Inferior parietal cortex (tissue), 1 donor: ENCODE measurements around the gene DSE.

Source experiments
- DNase-seq: peaks from one replicate; pipeline ENCODE4 v3.0.0-alpha.2; 2016; ENCODE audit errors: extremely low spot score

Gene DSE

DNA sequence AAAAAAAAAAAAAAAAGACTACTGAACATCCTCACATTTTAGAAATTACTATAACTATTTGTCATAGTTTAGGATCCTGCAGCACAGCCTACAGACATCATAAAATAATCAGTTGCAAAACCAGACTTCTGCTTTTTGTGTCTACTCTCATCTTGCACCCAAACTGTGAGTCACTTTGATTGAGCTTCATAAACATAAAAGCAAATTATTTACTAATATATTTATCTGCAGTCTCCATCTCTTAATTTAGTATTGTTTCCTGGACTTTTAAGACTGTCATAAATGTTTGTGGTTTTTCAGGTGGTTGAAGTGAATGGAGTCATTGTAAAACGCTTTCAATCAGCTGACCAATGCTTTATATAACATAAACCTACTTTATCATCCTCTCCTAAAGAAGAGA, 75.7 kb downstream of the DSE start:
- no peak for DNase-seq

DNA sequence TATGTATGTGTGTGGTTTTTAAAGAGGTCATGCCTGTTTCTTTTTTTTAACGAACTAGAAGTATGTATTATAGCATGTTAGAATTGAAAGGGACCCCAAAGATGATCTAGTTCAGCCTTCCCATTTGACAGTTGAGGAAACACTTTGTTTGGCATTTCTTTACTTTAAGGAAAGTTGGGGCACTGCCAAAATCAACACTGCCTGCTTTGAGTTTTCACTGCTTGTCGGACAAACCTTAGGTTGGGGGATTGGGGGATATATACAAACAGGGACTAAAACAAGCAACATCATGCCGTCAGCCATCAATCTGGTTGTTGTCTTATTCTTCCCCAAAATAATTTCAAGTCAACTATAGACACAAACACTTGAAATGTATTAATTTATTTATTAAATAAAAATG, 76.3 kb downstream of the DSE start:
- no peak for DNase-seq

- DNase-seq, result no peak
Measured at GRCh38 chr6:116447496-116448011, 76.8 kb downstream of the DSE start.

DNA sequence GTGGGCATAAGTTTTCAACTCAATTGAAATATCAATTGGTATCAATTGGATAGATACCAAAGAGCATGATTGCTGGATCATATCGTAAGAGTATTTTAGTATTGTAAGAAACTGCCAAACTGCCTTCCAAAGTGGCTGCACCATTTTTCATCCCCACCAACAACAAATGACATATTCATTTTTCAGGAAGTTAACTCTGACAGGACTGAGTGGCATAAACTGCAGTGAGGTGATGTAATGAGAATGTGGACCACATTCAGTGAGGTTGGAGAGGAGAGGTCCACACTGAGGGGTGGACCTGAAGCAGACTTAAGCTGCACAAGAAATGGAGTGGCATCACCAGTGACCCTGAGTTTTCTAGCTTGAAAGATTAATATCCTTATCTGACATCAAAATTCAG, 78.8 kb downstream of the DSE start:
- no peak for DNase-seq

DNA sequence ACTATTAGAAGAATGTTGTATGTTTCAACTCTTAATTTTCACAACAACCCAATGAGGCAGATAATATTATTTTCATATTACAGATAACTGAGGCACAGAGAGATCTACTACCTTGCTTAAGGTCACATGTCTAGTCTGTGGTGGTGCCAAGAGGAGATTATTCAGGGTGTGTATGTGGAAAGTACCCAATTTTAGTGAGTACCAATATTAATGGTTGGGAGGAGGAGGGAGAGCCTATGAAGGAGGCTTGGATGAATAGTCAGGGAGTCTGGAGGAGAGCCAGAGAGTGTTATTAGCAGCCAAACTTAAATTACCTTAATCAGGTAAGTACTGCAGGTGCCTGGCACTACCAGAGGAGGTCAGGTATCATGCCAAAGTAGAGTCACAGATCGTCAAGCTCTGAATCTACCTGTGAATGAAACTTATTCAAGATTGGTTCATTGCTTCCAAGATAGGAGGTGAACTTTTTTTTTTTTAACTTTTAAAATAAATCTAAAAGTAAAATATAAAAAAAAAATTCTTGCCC, 79.5 kb downstream of the DSE start:
- DNase-seq, result no peak

DNA sequence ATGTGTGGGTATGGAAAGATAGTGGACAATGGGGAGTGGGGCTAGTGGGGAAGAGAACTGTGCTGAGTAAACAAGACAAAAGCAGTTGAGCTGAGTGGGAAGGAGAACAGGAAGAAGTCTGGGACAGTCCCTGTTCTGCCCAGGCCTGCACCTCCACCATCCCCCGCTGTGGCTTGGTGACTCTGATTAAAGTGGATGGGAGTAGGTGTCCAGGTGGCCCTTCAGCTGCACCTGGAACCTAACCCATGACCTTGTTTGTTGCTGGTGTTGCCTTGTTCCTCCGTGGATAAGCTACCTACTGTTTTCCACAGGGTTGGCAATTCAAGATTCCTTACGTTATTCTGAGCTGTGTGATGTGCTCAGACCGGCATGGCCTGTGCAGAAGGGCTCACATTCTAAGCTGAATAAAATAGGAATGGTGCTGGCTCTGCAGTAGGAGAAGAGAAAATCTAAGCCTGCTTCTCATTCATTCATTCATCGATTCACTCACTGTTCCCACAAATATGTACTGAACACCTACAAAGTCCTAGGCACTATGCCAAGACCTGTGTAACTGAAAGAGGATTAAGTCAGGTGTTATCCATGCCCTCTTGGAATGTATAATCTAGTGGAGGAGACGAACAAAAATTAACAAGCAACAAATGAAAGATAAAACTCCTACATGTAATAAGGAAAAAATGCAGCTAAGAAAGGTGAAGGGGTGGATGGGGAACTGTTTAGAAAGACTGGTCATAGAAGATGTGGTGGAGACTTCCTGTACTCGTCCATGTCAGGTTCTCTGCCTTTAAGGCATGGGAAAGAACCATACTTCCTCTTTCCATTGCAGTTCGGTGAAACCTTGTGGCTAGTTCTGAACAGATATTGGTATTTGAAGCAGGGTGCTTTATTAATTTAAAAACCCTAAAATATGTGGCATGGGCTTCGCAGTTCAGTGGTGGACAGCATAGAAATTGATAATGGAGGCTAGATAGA, 80.3 kb downstream of the DSE start:
- no peak for DNase-seq

GRCh38 chr6:116451916-116452315, 81.2 kb downstream of the DSE start:
- DNase-seq, result no peak

DNA sequence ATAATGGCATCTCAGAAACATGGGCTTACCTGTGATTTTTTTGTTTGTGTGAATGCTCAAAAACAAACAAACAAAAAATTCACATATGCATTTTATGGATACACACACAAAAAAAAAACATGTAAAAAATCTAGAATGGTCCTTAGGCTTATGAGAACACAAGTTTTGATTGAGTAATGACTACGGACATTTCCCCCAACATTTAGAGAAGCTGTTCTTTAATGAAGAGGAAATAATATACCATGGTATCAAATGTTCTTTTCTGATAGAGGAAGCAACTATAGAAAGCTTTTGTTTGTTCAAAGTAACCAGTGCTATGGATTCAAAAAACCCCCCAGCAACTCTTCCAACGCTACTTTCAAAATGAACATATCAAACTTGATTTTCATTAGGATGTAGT, 81.8 kb downstream of the DSE start:
- DNase-seq, result no peak

- DNase-seq, result no peak
Measured at GRCh38 chr6:116456106-116456505, 85.4 kb downstream of the DSE start.

- no peak for DNase-seq
Measured at GRCh38 chr6:116456927-116457326, 86.2 kb downstream of the DSE start.

DNA sequence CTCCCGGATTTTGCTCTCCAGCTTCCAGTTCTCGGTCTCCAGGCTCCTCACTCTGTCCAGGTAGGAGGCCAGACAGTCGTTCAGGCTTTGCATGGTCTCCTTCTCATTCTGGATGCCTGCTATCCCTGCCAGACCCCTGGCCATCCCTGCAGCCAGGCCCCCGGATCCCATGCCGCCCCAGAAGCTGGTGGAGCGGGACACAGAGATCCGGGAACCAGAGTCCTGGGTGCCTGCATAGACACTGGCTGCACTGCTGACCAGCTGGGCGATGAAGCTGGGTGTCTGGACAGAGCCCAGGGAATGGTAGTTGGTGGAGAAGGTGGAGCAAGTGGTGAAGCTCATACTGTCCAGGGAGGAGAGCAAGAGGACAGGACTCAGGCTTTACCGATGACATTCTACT, 87.5 kb downstream of the DSE start:
- DNase-seq, result no peak

- no peak for DNase-seq
Measured at GRCh38 chr6:116459927-116460326, 89.2 kb downstream of the DSE start.

DNA sequence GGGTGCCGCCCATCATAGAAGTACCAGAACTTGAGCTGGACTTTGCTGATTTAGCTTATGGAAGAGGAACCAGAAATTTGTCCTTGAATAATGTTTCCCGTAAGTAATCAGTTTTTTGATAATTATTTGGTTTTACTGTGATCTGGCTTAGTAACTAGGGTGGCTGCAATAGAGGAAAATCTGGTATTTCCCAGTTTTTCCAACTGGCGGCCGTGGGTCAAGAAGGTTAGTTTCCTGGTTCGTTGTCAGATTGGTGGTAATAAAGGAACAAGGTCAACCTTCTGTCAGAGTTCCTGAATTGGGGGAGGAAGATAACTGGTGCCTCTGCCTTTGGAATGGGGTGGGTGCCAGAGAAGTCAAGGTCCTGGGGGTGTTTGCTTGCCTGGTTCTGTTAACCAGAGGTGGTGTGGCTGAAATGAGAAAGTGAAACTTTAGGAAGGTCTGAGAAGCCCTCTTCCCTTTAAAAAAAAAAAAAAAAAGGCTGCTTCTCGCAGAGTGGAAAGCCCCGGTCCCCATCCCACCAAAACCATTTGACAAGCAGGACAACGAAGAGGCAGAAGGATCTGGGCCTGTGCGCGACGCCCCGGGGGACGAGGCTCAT, 90.7 kb downstream of the DSE start, which contains the start of gene CALHM6:
TSS of gene CALHM6 (plus strand) at position 45 of the 601 bp plus-strand sequence. CDS start at position 600, 555 bp downstream.
- no peak for DNase-seq

- DNase-seq, result no peak
Measured at GRCh38 chr6:116461932-116462885, 91.5 kb downstream of the DSE start.

DNA sequence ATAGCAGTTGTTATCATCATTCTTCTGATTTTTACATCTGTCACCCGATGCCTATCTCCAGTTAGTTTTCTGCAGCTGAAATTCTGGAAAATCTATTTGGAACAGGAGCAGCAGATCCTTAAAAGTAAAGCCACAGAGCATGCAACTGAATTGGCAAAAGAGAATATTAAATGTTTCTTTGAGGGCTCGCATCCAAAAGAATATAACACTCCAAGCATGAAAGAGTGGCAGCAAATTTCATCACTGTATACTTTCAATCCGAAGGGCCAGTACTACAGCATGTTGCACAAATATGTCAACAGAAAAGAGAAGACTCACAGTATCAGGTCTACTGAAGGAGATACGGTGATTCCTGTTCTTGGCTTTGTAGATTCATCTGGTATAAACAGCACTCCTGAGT, 92.6 kb downstream of the DSE start:
- no peak for DNase-seq

GRCh38 chr6:116465246-116465645, 94.5 kb downstream of the DSE start:
- DNase-seq, result no peak

DNA sequence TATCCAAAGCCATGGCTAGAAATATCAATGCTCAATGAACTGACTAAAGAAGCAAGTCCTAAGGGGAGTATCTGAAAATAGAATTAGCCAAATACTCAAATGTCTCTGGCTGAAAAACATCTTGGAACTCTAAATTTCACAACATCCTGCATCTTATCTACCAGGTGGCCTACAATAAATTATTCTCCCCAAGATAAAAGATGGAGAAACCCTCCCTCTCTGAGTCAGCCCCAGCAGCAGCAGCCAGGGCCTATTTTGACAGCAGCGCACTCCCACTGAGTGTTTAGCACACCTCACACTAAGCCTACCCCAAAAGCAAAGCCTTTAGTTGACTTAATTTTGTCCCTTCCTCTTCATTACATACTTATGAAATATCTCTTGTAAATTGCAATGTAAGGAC, 96.3 kb downstream of the DSE start:
- no peak for DNase-seq

- no peak for DNase-seq
Measured at GRCh38 chr6:116467514-116467913, 96.8 kb downstream of the DSE start.

GRCh38 chr6:116468293-116468692, 97.5 kb downstream of the DSE start:
- no peak for DNase-seq

DNA sequence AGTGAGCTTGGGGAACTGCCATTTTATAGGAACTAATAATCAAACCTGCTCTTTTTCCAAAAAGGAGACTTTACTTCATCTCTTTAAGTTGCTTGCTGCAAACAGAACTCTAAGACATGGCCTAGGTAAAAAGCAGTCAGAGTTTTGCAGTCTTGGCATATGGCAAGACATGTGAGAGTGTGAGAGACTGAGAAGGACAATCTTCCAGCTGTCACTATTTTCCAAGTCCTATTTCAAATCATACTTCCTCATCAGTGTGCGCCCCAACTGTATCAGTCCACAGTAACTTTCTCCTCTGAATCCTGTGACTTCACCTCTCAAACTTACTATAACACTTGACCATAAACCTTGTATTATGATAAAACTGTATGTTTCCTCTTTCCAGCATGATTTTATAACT, 100.8 kb downstream of the DSE start:
- no peak for DNase-seq

DNA sequence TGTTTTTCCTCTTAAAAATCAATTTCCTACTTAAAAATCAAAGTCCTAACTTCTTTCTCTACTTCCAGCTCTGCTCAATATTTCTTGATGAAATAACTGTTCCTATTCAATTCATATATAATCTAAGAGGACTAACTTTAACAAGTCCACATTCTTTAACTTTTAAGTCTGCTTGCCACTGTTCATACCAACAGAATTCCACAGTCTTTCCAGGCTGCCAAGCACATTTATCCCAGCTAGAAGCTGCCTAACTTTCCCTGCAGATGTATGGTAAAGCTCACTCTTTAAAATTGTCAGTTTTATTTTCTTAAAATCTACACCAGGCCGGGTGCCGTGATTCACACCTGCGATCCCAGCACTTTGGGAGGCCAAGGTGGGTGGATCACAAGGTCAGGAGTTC, 102.0 kb downstream of the DSE start:
- no peak for DNase-seq

DNA sequence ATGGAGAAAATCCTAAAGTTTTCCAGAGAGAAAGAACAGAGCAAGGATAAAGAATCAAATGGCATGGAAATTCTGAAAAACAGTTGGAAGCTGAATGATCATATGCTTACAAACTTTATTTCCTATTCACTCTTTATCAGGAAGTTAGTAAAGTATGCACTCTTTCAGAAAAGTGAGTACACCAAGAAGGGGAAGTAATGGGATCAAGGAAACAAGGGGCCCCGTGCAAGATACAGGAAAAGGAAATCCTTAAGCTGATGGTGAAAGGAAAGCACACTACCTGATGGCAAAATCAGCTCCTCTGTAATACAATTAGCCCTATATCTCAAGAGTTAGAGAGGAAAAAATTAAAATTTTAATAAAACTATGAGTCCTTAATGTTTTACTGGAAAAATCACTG, 104.4 kb downstream of the DSE start:
- no peak for DNase-seq
